Type B pancreatic cell (in vitro differentiated cells): ENCODE results near the gene NME2. TPM values are rescaled to one million over a fixed set of nuclear protein-coding genes. Genes with fewer than 3 reads are reported as not detected.

ENCODE experiments used
- DNase-seq: peaks from one replicate; pipeline ENCODE4 v3.0.0; 2021; ENCODE audit warnings: mixed read lengths; ENCODE audit not compliant: unreplicated experiment; ENCODE audit errors: extremely low spot score
- H3K27ac Mint-ChIP-seq: 2 replicates; pipeline ENCODE4 v1.8.0; 2021; ENCODE audit warnings: mild to moderate bottlenecking, mixed read lengths
- H3K27me3 Mint-ChIP-seq: 2 replicates; pipeline ENCODE4 v1.8.0; 2021; ENCODE audit warnings: mixed read lengths
- H3K36me3 Mint-ChIP-seq: 2 replicates; pipeline ENCODE4 v1.8.0; 2021; ENCODE audit warnings: mixed read lengths
- H3K4me1 Mint-ChIP-seq: one replicate; pipeline ENCODE4 v1.8.0; 2021; ENCODE audit warnings: mixed read lengths; ENCODE audit not compliant: unreplicated experiment
- H3K4me3 Mint-ChIP-seq: 2 replicates; pipeline ENCODE4 v1.8.0; 2021; ENCODE audit warnings: mild to moderate bottlenecking, mixed read lengths
- H3K9me3 Mint-ChIP-seq: 2 replicates; pipeline ENCODE4 v1.8.0; 2021; ENCODE audit warnings: mixed read lengths
- total RNA-seq: library from RNA; stranded (reverse); gene quantifications from 2 replicates; pipeline ENCODE4 v1.2.1, GENCODE V29; 2021; ENCODE audit warnings: low replicate concordance
- TF ChIP-seq, protein P1 (sequence below): fragments of 200-600 bp; sonication (generic); conservative IDR thresholded peaks from 2 replicates; pipeline ENCODE4 v1.5.0; 2021; ENCODE audit warnings: antibody characterized with exemption, mild to moderate bottlenecking

NME2 gene
- total RNA-seq, 1 donor from 2014 or later: 481 TPM

DNA sequence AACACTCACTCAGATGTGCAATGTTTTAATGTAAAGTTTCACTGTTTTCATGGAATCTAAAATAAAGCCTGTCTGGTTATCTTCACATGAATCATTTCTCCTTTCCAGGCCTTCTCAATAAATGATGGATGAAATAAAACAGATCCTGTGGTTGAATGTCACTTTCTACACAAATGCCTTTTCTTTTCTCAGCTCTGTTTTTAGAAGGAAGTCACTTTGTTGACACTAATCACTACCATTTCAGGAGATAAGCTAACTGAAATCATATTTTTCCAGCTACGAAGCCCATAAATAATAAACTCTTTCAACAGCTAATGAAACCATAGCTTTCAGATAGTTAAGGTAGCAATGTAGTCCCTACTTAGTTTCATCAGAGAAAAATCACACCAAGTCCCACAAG, 17.9 kb downstream of the NME2 start:
- Mint-ChIP-seq H3K4me1 (peaks cover 10% of the 10 kb centered on the region), H3K36me3 (peaks cover 34% of the 10 kb centered on the region), H3K9me3 (no peaks in the 10 kb centered on the region), H3K27me3 (no peaks in the 10 kb centered on the region), H3K4me3 (no peak overlapping the region), H3K27ac (no peak overlapping the region)
- DNase-seq: no peak
- TF ChIP-seq, protein P1, sequence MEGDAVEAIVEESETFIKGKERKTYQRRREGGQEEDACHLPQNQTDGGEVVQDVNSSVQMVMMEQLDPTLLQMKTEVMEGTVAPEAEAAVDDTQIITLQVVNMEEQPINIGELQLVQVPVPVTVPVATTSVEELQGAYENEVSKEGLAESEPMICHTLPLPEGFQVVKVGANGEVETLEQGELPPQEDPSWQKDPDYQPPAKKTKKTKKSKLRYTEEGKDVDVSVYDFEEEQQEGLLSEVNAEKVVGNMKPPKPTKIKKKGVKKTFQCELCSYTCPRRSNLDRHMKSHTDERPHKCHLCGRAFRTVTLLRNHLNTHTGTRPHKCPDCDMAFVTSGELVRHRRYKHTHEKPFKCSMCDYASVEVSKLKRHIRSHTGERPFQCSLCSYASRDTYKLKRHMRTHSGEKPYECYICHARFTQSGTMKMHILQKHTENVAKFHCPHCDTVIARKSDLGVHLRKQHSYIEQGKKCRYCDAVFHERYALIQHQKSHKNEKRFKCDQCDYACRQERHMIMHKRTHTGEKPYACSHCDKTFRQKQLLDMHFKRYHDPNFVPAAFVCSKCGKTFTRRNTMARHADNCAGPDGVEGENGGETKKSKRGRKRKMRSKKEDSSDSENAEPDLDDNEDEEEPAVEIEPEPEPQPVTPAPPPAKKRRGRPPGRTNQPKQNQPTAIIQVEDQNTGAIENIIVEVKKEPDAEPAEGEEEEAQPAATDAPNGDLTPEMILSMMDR: no peak

DNA sequence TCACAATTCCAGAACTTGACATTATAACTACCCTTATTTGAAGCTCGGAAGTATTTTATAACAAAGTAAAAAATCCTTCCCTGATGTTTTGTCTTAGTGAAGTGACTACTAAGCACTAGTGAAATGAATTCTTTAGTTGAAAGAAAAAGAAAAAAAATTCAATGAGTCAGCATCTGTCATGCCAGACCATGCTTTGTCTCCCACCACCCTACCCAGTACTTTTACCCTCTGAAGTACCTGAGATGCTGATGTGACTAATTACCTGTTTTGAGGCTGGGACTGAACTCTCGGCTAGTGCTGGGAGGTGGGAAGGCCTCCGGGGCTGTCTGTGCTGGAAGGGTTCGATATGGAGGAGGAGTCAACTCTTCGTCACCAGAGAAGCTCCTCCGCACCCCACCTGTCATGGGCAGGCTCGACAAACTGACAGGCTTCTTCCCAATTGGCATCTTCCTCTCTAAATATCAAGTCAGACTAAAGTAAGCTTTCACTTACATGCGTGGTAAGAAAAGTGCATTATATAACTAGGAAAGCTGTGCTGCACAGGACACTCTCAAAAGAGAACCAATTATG, 19.6 kb downstream of the NME2 start:
- TF ChIP-seq, protein P1: no peak
- Mint-ChIP-seq H3K4me1 (no peaks in the 10 kb centered on the region), H3K9me3 (no peaks in the 10 kb centered on the region), H3K36me3 (peaks cover 32% of the 10 kb centered on the region), H3K27me3 (no peaks in the 10 kb centered on the region), H3K4me3 (no peak overlapping the region), H3K27ac (no peak overlapping the region)
- no peak for DNase-seq

DNA sequence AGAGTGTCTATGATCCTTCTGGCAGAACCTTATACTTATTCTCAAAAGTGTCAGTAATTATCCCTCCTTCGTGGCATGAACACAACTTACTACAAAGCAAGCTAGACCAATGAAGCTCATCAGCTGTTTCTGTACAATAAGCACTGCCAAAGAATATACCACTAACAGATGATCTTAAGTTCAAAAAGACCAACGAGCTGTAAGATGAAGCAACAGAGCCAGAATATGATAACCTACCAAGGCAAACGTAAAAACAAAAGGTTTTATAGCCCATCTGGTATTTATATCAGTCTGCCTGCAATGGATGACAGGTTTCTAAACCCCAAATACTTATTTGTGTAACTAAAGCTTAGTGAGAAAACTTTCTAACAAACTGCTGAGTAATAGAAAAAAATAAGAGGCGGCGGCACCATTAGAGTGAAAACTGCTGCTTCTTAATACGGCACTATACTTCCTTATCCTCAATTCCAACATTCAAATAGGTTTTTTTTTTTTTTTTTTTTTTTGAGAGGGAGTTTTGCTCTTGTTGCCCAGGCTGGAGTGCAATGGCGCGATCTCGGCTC, 22.1 kb downstream of the NME2 start:
- Mint-ChIP-seq H3K4me3 (no peak overlapping the region), H3K27me3 (no peaks in the 10 kb centered on the region), H3K9me3 (no peaks in the 10 kb centered on the region), H3K36me3 (peaks cover 36% of the 10 kb centered on the region), H3K4me1 (no peaks in the 10 kb centered on the region), H3K27ac (peak overlapping the region; percentile 21)
- TF ChIP-seq, protein P1: no peak
- DNase-seq: no peak

DNA sequence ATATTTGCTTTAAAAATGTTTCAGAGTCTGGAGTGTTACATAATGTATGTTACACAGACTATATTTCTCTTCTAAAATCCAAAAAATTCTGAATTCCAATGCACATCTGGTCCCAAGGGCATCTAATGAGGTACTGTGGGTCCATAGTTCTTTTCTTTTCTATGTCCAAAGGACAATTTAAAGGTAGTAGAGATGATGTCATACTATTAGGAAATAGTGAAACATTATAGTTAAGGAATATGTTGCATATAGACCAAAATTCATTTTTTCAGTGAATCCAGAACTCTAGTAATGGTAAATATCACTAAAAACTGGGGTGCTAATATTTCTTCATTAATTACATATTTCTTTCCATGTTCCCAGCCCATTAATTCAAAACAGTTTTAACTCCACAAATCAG, 23.0 kb downstream of the NME2 start:
- H3K4me1 Mint-ChIP-seq: no peaks in the 10 kb centered on the region
- TF ChIP-seq, protein P1: no peak
- H3K36me3 Mint-ChIP-seq: peaks cover 39% of the 10 kb centered on the region
- DNase-seq: no peak
- no peak overlapping the region for H3K27ac Mint-ChIP-seq
- no peaks in the 10 kb centered on the region for H3K27me3 Mint-ChIP-seq
- H3K9me3 Mint-ChIP-seq: no peaks in the 10 kb centered on the region
- no peak overlapping the region for H3K4me3 Mint-ChIP-seq

DNA sequence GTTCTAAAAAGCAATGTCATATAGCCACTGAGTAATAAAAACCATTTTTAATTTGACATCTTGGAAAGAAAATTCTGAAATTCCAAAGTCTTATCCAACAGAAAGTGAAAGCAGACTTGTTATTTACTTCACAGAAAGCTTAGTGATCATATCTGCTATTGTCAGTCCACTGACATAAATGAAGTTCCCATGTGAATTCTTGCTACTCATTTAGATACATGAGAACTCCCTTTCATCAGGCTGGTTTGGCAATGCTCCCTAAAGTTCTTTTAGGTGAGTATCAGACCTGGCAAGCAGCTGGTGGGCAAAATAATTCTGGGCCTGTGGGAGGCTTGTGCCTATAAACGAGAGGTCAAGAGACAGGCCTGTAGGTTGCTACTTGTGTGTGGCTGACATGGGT, 23.4 kb downstream of the NME2 start:
- Mint-ChIP-seq H3K4me1 (no peaks in the 10 kb centered on the region), H3K27me3 (no peaks in the 10 kb centered on the region), H3K27ac (no peak overlapping the region), H3K9me3 (no peaks in the 10 kb centered on the region), H3K4me3 (no peak overlapping the region), H3K36me3 (peaks cover 35% of the 10 kb centered on the region)
- TF ChIP-seq, protein P1: no peak
- DNase-seq: no peak

DNA sequence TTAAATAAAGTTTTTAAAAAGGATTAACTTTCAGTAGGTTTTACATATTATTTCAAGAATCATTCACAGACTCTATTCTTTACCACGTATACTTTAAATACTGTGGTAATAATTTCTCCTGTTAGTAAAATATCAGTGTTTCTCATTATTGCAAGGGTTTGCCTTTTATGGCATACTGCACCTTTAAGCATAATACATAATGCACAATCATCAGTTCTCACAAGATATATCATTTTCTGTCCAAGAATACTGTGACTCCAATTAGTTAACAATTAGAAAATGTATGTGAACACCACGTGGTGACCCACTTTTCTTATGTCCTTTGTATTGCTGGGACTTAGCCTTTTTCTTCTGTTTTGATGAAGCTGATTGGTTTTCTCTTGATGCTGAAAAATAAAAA, 25.7 kb downstream of the NME2 start:
- Mint-ChIP-seq H3K4me3 (no peak overlapping the region), H3K4me1 (no peaks in the 10 kb centered on the region), H3K9me3 (no peaks in the 10 kb centered on the region), H3K27me3 (no peaks in the 10 kb centered on the region), H3K27ac (no peak overlapping the region), H3K36me3 (peaks cover 28% of the 10 kb centered on the region)
- DNase-seq: no peak
- TF ChIP-seq, protein P1: no peak
